ENCODE measurements around the gene ZIC4. TPM values are rescaled to one million over a fixed set of nuclear protein-coding genes. Genes with fewer than 3 reads are reported as not detected.

ZIC4 gene
- total and polyA plus RNA-seq, 2 of the 8 experiments (the other 6 are each of a cell fraction or from before 2014, with no cell fraction given), result 0.03 to 0.13 TPM

GRCh38 chr3:147418808-147419701 is 12.7 kb upstream of the ZIC4 start (continued):
- peak in 1 of 2 experiments; percentile 87; a peak in 2 of 4 replicates for TF ChIP-seq SIN3A (conservative IDR thresholded peaks at IDR 0.05 in 1 of 2, IDR thresholded peaks at IDR 0.05 in 1 of 2; ENCODE audit: low read depth in 1 of 2, low read length in 2 of 2)

All from H1 (cell line).